CD4-positive, alpha-beta T cell treated with Interleukin-4 for 4 hours (primary cell): ENCODE data around the gene PRIMA1.

Experiments
- DNase-seq: peaks from one replicate; pipeline ENCODE4 v3.0.0-alpha.2; 2020

Gene PRIMA1

DNA sequence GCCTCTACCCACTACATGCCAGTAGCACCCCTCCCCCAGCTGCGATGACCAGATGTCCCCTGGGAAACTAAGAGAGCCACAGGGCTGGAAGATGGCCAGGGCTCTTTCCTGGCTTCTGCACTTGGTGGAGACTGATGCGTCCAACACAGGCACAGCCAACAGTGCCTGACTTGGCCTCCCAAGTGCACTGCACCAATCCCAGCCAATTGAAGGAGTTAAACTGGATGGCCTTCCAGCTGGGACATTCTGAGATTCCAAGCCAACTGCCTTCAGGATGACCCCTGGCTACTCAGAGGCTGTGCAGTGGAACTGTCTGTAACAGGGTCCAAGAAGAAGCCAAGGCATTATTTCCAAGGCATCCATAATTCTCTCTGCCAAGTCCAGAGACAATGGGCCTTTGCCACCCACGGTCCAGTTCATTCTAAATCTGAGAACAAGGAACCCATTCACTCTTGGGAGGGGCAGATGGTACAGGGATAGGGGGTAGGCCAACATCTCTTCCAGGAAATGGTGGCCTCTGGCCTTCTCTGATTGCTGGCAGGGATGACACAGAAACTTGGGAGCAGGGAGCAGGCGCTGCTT lies 35.2 kb downstream of the PRIMA1 start:
- no peak for DNase-seq

DNA sequence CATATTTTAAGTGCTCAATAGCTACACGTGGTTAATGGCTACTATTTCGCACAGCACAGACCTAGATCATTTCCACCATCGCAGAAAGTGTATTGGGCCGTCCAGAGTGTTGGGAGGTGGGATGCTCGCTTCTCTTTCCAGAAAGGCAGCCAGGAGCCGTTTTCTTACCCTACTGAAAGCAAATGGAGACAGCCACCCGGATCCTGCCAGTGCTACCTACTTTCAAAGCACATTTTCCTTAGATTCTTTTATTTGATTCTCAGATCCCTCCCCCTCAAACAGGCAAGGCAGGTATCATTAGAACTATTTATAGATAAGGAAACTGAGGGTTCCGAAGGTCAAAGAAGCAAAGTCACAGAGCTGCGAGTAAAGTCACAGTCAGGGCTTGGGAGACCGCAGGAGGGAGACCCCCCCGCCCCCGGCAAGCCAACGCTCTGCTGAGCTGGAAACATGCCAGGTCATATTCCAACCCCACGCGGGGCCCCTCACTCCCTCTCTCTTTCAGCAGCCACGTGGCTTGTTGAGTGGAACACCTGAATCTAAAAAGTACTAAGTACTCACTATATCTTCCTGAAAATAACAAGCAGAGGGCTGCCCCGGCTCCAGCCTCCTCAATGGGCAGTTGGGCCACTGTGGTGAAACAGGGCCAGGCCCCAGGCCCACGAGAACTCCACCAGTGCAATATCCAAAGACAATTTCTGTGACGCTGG lies 36.2 kb downstream of the PRIMA1 start:
- no peak for DNase-seq

DNA sequence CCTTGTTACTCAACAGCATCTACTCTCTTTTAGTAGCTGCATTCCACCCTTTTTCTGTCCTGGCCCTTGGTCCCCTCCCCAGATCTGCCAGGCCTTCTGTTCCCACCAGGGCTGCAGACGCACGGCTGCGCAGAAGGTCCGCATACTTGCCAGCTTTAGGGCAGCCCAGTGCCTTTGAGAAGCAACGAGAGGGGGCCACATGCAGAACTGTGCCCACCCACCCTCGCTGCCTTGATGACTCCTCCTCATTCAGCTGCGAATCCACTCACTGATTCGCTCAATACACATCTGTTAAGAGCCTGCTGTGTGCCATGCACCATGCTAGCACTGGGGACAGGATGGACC lies 39.2 kb downstream of the PRIMA1 start:
- no peak for DNase-seq

DNA sequence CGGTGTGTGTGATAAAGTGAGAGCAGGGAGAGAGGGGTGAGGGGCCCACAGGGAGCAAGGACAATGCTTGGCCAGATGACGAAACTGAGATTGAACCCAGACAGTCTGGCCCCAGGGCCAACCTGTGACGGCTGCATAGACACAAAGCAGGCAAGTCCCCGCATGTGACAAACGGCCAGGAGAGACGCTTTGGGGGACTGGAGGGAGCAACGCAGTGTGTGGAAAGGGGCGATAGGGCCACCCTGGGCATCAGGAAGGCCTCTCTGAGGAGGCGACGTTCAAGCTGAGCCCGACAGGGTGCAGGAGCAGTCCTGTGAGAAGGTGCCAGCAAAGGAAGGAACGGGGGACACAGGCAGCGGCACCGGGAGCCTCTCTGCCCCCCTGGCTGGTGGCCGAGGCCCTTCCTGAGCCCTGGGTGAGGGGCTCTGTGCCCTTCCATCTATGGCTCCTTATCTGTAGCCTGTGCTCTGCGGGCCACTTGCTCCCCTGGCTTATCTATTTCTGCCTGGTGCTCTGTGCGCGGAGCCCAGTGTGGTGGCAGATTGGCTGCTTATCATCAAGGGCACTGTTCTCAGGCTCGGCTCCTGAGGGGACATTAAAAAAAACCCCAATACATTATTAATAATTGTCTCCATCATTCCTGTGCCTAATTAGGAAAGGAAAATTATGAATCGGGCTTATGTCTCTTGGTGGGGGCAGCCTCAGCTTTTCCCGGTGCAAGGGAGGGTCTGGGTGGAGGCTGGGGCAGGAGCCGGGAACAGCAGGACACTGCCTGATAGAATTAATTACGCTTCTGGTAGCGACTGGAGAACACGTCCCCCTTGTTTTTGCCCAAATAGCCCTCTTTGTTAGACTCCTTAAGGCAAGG lies 39.8 kb downstream of the PRIMA1 start:
- no peak for DNase-seq

DNA sequence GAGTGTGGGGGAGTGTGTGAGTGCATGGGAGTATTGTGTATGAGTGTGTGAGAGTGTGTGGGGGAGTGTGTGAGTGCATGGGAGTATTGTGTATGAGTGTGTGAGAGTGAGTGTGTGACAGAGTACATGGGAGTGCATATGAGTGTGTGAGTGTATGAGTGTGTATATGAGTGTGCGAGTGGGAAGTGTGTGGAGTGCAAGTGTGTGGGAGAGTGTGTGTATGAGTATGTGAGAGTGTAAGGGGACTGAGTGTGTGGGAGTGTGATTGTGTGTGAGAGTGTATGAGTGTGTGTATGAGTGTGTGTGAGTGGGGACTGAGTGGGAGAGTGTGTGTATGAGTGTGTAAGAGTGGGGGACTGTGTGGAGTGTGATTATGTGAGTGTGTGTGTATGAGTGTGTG lies 40.7 kb downstream of the PRIMA1 start:
- DNase-seq, result no peak

DNA sequence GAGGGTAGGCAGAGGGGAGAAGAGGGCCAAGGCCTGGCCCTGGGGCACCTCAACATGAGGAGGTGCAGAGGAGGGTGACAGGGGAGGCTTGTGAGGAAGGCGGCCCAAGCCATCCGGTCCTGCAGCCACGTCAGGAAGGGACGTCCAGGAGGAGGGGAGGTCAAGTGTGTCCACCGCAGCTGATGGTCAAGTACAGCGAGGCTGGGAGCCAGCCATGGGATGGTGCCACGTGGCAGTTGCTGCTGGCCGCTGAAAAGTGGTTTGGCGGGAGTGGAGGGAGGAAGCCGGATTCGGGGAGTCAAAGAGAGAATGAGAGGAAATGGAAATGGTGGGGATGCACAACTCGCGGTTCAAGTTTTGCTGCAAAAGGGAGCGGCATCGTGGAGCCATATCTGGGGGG lies 41.2 kb downstream of the PRIMA1 start:
- no peak for DNase-seq

DNA sequence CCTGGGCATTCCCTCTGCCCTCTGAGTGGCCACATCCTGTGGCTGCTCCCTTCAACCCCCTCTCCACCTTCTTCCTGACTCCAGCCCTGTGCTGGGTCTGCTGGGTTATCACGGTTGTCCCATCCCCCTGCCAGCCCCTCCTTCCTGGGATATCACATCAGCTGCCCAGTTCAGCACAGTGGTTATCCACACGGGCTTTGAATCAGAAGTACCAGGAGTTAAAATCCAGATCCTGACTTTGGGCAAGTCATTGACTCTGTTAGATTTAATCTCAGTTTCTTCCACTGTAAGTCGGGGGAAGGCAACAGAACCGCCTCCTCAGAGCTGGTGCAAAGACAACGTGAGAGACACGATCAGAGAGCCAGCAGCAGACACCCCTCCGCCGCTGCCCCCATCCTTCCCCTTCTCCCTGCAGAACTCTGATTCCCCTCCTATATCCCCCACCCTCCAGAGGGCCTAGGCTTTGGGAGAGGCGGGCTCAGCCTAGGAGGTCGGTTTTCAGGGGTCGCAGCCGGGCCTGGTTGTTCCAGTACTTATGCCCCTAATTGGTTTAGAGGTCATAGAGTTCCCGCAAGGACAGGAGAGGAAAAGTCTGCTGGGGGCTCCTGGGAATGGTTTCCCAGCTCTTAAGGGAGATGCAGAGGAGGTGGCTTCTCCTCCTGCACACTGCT lies 42.5 kb downstream of the PRIMA1 start:
- no peak for DNase-seq

DNA sequence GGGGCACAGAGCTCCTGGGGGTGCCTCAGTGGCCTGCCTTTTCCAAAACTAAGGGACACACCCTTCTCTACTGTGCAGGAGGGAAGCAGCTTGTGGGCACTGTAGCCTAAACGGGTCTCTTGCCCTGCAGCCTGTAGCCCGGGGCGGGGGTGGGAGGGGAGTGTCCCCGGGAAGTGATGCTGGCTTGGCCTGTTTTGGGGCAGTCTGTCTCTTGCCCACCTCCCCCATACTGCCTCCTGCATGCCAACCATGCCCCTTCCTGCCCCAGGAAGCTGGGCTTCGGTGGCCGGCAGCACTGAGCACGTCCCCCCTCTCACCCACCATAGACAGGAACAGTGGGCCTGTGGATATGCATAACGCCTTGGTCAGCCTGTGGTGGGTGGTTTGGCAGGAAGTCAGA lies 43.4 kb downstream of the PRIMA1 start:
- DNase-seq, result no peak

DNA sequence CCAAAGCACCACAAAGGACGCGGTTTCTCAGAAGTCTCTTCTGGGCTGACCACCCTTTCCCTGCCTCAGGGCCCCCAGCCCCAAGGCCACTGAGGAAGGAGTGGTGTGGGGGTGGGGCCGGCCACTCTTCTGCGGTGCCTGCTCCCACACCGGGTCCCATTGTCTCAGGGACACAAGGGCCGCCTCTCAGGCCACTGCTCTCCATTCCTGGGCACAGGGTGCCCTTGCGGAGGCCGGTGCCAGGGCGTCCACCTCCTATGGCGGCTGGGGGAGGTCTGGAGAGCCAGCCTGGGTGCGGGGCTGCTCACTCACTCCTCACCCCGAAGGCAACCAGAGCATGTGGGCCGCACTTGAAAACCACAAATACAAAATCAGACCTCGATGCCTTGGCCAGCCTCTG lies 44.1 kb downstream of the PRIMA1 start:
- no peak for DNase-seq

DNA sequence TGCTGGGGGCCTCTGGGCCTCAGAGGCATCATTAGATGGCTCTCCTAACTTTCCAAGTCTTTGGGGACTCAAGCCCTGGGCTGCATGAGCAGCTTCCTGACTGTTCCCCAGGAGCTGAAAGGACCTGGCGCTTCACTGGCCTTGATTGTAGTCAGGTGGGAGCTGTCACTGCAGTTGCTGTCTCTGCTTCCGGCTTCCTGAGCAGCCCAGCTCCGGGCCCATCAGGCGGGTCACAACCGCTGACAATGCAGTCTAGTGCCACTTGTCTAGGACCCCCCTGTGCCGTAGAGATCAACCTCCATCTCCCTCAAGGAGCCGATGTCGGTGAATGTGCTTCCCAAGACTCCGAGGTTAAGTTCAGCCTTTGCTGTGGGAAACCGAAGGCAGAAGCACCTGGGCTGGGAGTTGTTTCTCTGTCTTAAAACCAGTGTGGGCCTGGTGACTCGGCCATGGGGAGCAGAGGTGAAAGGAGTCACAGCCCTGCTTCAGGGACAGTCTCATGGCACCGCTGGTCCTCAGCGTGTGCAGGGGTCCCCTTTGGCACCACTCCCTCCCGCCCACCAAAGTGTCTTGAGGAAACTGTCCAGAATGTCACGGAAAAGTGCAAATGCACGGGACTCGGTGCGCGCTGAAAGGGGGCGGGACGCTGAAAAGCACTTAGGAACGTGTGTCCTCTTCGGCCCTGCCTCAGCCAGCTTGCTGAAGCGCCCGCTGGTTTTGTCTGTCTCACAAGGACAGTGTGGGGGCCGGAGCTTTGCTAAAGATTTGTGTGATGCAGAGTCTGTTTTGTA lies 44.8 kb downstream of the PRIMA1 start:
- no peak for DNase-seq

DNA sequence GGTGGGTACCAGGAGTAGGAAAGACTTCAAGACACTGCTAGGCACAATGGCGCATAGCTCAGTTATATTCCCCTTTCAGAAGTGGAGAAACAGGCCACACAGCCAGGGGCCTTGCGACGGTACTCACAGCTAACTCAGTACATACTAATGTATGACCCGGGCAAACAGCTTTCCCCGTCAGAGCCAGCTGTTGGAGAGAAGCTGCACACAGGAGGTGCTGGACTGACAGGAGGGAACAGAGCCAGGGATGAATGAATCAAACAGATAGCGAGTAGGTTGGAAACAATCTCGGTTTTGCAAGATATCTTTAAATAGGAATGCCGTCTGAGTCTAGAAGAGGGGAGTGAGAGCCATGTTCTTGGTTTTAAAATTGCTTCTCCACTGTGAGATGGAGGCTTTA lies 45.5 kb downstream of the PRIMA1 start:
- no peak for DNase-seq

DNA sequence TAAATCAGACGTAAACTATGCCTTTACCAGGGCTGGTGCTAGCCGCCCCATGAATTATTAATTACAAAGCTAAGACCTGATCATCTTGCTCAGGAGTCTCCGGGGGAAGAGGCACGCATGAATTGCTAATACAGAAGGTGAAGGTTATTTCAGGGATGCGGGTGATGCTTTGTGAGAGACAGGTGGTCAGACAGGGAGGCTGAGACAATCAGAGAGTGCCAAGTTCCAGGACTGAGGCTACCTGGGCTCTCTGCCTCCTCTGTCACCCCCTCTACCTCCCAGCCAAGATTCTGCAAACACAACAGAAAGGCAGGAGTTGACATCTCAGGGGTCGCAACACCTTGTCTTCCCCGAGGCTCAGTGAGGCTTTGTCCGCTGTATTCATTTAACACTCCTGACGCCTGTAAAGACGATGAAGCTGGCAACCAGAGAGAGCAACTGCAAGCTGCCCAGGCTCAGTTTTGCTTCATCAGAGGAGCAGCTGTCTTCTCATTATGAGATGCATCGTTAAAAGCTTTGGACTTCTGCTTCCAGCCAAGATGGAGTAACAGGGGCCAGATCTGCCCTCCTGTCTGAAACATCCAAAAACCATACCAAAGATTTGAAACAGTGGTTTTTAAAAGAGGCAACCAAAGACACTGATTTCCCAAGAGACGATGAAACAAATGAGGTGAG lies 46.6 kb downstream of the PRIMA1 start:
- DNase-seq, result no peak

DNA sequence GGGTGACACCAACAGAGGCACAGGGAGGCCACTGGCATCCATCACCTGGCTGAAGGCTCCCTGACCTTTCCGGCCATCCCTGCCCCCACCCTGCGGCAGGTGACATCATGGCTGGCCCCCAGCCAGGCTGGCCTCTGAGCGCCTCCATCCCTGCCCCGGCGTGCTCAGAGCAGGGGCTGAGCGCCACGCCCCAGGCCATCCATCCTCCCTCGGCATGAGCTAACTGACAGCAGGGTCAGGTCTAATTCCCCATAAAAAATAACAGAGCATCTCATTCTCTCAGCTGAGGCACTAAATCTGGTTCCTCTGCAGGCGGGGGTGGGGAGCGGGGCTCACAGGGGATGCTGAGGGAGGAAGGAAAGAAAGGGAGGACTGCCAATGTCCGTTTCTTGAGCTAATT lies 50.7 kb downstream of the PRIMA1 start:
- DNase-seq, result no peak

DNA sequence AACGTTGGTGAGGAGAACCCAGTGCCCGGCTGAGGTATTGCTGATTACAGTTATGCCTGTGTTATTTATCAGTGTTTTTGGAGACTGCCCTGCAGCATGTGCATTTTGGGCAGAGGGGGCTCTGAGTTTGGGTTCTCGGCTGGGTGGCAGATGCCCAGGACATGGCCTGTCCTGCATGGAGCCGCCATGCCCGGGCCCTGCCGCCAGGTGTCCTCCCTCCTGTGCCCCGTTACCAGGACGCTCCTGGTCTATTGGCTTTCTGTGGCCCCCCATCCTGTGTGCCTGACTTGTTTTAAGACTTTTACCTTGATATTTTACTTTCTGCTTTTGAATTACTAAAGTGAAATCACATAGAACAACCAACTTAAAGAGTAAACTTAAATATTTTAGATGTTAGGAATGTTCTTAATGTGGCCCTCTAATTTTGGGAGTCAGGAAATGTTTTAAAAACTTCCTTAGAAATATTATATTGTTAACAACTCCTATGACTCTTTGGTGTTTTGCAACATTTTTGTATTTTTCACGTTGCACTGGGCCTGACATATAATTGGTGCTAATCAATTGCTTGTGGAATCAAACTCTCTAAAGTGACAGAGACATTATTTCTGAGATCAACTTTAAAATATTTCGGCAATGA lies 51.8 kb downstream of the PRIMA1 start:
- DNase-seq, result no peak

DNA sequence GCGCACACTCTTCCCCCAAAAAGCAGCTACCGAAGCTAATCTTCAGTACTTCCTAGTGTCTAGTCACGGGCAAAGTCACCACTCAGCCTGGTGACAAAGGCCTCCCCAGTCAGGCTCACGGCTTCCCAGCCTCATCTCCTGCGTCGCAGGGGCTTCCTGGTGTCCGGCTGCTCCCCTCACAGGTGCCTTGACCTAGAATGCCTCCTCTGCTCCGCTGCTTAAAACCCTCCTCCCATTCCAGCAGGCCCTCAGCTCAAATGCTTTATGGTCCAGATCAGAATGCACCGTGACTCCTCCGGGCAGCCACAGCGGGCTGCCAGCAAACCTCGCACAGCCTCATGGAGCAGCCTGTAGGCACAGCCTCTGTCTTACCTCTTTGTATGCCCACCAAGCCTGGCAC lies 53.1 kb downstream of the PRIMA1 start:
- no peak for DNase-seq

DNA sequence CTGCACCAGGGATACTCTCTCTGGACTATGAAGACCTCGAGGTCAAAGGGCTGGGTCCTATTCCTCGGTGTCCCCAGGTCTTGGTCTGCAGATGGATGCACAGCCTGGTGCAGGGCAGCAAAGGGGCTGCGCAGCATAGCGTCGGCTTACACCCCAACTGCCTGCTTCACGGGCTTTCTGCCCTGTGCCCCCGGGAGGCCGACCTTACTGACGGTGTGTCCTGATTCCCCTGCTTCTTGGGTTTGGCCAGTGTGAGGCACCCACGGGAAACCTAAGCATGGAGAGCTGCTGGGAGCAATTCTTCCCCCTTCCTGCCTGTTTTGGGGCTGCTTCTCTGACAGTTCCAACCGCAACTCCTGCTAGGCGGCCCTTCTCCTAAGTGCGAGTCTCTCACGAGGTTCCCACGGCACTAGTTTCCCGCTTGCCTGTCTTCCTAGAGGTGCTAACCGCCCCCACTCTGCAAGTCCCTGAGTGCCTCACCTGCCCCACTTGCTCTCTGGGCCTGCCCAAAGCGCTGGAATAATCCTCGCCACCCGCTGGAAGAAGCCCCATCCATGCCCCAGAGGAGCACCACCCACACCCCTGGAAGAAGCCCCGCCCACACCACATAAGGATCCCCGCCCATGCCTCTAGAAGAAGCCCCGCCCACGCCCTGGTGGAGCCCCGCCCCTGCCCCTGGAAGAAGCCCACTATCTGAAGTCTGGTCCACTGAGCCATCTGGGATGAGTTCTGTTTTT lies 54.0 kb downstream of the PRIMA1 start:
- DNase-seq, result no peak

DNA sequence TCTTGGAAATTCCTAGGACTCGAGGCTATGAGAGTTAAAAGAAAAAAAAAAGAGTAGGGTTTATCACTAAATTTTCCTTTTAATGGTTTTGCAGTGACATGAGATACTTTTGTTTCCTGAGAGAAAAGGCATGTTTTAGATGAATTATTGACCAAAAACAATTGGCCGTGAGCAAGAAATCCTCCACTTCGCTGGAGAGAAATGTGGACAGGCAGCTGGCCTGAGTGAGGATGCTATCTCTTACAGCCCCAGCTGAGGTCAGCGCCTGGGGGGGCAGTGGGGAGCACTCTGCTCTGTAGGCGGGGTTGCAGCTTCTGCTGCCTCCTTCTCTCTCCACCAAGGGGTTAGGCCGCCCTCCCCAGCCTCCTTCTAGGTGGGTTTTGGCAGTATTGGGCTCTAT lies 54.7 kb downstream of the PRIMA1 start:
- DNase-seq, result no peak

DNA sequence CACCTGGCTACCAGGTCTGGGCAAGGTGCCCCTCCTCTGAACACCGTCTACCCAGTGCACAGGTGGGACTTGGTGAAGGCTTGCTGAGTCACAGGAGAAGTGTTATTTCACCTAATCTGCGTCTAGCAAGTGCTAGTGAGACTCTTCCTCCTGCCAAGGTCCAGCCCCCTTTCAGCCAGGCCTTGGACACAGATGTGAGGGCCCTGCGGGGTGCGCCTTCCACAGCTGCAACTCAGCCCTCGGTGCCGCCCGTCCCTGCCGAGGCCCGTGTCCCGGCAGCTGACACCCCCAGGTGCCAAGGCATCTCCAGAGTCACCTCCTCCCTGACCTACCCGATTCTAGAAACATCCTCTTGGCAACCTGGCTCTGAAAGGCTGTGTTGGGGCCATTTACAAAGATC lies 55.1 kb downstream of the PRIMA1 start:
- DNase-seq, result no peak

DNA sequence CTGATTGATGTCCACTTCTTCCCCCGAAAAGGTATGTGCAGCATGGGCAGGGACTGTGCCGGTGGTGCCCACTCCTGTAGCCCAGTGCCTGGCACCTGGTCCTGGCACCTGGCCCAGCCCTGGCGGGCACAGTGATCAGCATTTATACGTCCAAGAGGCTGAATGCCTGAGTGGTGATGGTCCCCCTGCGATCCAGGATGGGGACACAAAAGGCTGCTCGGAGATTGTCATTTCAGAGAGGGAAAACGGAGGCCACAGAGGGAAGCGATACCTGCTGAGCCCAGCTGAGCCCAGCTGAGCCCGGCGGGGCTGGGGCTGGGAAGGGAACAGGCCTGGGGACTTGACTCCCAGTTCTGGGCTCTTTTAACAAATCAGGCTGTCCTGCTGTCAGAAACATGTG lies 55.8 kb downstream of the PRIMA1 start:
- DNase-seq, result no peak

DNA sequence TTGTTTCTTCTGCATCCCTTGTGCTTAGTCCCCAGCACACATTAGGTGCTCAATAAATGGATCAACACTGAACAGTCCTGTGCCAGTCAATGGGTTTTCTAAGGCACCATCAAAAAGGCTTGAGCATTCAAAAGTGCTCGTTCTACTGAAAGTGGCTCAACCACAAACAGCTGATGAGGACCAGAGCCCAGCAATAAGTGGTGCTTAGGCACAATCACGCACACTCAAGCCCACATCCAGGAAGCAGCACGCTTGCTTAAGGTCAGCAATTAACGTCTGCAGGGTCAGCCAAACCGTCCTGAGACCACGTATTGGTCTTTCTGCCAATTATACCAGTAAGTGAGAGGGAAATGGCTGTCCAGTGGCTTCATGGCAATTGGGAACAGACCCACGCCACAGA lies 56.5 kb downstream of the PRIMA1 start:
- DNase-seq, result no peak

DNA sequence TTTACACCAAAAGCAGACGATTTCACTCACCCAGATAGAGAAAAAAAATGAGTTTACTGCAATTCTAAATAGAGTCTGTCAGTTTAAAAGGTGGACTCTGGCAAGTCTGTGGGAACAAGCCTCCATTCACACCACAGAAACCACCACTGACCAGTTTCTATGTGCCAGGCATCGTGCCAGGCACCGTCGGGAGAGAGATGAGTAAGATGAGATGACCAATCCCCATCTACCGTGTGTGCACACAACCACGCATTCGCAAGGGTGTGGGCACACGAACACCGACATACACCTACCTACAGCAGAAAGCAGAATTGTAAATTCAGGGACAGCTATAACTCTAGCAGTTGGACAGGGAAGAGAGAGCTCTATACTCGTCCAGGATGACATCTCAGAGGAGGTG lies 58.3 kb downstream of the PRIMA1 start:
- no peak for DNase-seq
